HG02571 (cell line): Measurements from ENCODE around the gene MBTD1.
"Not testable (repeated sequence)": the region's sequence is repeated elsewhere in the genome, so short reads cannot be mapped to it uniquely, and the experiment has no call there.

ENCODE experiments used
- ATAC-seq: cut with Tn5 transposase; IDR thresholded peaks from one replicate; pipeline ENCODE4 v1.9.1; 2021; ENCODE audit warnings: mild to moderate bottlenecking, moderate library complexity; ENCODE audit not compliant: unreplicated experiment

Gene MBTD1

DNA sequence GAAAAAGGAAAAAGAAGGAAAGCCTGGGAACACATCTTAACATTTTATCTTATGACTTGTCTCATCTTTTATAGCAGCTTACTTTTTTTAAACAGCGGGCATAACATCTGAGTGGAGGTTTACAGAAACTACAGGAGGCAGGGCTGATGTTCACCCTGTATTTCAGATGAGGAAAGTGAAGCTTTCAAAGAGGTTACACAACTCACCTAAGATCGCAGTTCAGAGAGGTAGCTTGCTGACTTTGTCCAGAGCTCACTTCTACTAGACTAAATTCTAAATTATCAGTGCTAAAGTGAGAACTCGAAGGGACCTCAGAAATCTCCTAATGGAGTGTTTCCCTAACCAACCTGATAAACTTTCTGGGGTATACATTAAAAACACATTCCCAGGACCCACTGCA, 3.7 kb downstream of the MBTD1 start:
- no peak for ATAC-seq

GRCh38 chr17:51255673-51256072, 4.2 kb downstream of the MBTD1 start:
- no peak for ATAC-seq

- no peak for ATAC-seq
These were observed 8.8 kb downstream of the MBTD1 start for GRCh38 chr17:51251010-51251409.

DNA sequence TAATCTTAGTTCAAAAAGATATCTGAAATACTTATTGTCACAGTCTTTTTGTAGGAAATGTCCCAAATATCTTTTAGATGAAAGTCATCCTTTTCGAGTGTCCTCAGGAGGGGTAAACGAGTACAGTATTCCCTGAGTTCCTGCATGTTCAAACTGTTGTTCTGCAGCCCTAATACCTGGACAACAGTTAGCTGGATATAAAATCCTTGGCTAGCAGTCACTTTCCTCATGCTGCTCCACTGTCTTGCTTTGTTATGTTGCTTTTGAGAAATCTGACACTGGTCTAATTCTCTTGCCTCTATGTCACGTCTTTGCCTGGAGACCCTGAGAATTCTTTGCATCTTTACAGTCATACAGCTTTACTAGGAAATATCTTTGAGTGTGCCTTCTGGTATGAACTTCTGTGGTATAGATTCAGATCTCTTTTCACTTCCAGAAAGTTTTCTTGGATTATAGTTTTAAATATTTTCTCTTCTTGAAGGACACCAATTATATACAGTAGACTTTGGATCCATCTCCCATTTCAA, 9.5 kb downstream of the MBTD1 start:
- no peak for ATAC-seq

- no peak for ATAC-seq
These were observed 14.3 kb downstream of the MBTD1 start for GRCh38 chr17:51245535-51245934.

- ATAC-seq: no peak
These were observed 15.8 kb downstream of the MBTD1 start for GRCh38 chr17:51244041-51244440.

GRCh38 chr17:51240275-51240674, 19.6 kb downstream of the MBTD1 start:
- no peak for ATAC-seq

DNA sequence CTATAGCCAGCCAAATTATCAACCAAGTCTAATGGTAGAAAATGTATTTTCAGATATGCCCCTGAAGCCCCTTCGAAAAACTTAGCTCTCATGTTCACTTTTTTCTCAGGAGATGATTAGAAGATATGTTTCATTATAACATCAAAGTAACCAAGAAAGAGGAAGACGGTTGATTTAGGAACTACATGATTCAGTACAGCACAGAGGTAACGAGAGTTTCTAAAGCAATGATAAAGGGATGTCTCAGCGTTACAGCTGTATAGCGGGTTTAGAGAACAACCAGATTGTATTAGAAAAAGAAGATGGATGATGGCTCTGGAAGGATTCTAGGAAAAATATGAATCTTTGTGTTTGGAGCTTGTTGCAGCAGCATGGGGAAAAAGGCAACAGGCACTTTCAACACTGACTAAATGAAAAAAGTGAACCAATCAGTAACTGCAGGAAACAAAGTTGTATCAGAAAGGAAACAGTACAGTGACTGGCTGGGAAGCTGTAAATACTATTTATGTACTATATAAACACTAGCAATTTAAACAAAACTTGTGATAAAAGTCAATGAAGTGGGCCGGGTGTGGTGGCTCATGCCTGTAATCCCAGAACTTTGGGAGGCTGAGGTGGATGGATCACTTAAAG, 21.5 kb downstream of the MBTD1 start:
- ATAC-seq: no peak

- no peak for ATAC-seq
These were observed 25.7 kb downstream of the MBTD1 start for GRCh38 chr17:51234162-51234561.

DNA sequence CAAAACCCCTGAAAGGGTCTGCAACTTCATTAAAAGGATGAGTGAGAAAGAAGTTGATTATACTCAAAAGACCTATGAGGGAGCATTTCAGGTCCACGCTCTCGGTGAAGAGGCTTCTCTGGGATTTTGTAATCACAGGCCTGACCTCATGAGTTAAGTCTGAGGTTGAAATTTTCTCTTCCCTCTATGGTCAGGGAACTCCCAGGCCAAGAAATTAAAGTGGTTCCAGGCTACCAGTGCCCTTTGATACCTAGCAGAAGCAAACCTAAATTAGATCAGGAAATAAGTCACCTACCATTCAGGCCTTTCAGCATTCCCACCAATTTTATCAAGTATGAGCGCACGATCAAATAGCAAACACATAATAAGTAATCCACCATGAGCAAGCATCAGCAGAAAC, 27.9 kb downstream of the MBTD1 start:
- ATAC-seq: no peak

DNA sequence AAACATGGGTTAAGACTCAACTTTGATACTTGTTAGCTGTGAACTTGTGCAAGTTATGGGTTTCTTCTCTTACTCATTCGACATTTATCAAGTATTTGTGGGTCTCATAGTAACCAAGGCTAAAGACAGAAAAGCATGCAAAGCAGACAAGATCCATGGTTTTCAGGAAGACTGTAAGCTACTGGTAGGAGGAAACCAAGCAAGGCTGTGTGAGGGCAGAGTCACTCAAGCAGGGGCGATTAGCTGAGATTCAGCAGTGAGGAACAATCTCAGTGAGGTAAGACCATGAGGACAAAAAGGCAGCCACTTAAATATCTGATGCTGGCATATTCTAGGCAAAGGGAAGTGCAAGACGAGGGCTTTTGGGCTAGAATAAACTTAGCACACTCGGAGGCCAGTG, 29.5 kb downstream of the MBTD1 start:
- ATAC-seq: no peak

DNA sequence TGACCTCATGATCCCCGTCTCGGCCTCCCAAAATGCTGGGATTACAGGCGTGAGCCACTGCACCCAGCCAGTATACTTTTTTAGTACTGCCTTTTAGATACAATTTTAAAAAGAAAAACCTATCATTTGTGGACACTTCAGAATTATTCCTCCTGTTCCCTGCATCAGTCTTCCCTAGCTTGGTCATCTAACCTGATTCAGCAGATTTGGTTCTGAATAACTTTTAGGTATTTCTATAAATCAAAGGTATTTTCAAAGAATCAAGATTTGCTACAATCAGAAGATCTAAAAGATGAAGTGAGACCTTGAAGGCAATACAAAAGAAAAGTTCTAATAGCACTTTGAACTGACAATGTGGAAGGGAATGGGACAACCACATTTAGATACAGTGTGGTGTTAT, 30.0 kb downstream of the MBTD1 start:
- ATAC-seq: no peak

GRCh38 chr17:51228161-51228560, 31.7 kb downstream of the MBTD1 start:
- no peak for ATAC-seq

GRCh38 chr17:51225523-51225922, 34.3 kb downstream of the MBTD1 start:
- ATAC-seq: not testable (repeated sequence)

GRCh38 chr17:51224402-51225262, 35.2 kb downstream of the MBTD1 start:
- no peak for ATAC-seq

DNA sequence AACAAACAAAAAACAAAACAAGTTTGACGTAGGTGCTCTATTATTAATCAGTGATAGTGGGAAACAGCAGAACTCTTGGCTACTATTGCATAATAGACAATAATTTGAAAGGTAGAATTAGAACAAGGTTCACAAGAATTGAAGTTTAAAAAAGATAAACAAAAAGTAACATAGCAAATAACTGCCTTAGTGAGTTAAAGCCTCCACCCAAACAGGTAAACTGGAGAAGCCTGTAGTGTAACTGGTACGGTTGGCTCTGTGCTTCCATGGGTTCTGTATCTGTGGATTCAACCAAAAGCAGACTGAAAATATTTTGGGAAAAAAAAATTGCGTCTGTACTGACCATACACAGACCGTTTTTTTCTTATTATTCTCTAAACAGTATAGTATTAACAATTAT, 38.5 kb downstream of the MBTD1 start:
- ATAC-seq: no peak

DNA sequence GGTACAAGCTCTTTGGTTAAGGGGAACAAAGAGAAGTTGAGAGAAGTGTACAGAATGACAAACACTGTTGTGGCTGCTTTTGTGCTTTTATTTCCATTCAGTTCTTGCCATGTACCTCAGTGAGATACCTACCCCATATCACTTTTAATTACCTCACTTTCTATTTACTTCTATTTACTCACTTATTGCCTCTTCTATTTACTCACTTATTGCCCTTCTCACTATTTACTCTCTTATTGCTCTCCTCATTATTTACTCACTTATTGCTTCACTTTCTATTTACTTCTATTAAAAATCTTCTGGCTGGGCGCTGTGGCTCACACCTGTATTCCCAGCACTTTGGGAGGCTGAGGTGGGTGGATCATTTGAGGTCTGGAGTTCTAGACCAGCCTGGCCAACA, 41.9 kb downstream of the MBTD1 start:
- no peak for ATAC-seq

GRCh38 chr17:51214920-51215319, 44.9 kb downstream of the MBTD1 start:
- no peak for ATAC-seq

DNA sequence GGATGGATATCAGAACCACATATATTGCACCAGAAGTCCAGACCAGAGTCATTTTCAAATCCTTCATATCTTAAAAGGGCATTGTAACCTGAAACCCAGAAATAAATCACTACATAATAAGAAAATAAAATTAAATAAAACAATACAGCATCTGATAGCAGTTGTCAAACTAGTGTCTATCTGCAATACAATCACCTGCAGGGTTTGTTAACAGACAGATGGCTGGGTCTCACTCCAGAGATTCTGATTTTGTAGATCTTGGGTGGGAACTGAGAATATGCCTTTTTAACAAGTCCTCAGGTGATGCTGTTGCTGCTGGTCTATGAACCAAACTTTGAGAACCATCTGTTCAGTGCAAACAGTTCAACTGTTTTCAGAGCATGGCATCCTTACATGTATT, 56.0 kb downstream of the MBTD1 start:
- ATAC-seq: no peak

- no peak for ATAC-seq
These were observed 59.0 kb downstream of the MBTD1 start for GRCh38 chr17:51200846-51201245.

GRCh38 chr17:51200295-51200694, 59.6 kb downstream of the MBTD1 start:
- no peak for ATAC-seq

DNA sequence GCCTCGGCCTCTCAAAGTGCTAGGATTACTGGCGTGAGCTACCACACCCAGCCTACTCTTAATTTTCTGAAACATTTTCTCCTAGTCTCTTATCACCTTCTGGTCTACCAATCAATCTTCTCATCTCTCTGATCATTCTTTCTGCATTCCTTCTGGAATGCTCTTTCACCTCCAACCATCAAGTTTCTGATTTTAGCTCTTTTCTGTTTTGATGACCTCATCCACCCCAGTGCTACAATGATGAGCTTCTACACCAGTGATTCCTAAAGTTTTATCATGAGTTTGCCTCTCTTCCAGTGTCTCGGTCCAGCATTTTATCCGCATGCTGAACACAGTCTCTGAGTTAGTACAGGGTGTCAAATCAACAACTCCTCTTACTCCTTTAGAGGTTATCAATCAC, 62.1 kb downstream of the MBTD1 start:
- no peak for ATAC-seq
